Transverse colon (tissue), 4 donors: ENCODE results near the gene PSG4.

Experiments used
- EP300 ChIP-seq: sonication (generic); formaldehyde crosslinking; IDR thresholded peaks from one replicate; pipeline ENCODE4 v1.6.1; 2017; ENCODE audit warnings: antibody characterized with exemption, low read depth
- POLR2A ChIP-seq: fragments of 450-650 bp; IDR thresholded peaks from one replicate; pipeline ENCODE4 v1.6.1; 2016; ENCODE audit warnings: antibody characterized with exemption, mild to moderate bottlenecking, moderate library complexity
- POLR2AphosphoS5 ChIP-seq, 3 donors: sonication (generic); formaldehyde crosslinking; IDR thresholded peaks; one replicate each; pipeline ENCODE4 v1.6.1; 2016; ENCODE audit warnings: antibody characterized with exemption in 3 of 3
- TF ChIP-seq, protein P1 (sequence below), 5 experiments: fragments of 200-600 bp in 3 of 5; fragments of 450-650 bp in 2 of 5; sonication (generic) in 3 of 5; IDR thresholded peaks; 1 replicate in 2 of 5; 2 replicates in 3 of 5; pipeline ENCODE4 v1.5.1; 2016 to 2017; ENCODE audit warnings: antibody characterized with exemption in 5 of 5, inconsistent platforms in 3 of 5, mild to moderate bottlenecking in 2 of 5, moderate library complexity in 1 of 5

DNA sequence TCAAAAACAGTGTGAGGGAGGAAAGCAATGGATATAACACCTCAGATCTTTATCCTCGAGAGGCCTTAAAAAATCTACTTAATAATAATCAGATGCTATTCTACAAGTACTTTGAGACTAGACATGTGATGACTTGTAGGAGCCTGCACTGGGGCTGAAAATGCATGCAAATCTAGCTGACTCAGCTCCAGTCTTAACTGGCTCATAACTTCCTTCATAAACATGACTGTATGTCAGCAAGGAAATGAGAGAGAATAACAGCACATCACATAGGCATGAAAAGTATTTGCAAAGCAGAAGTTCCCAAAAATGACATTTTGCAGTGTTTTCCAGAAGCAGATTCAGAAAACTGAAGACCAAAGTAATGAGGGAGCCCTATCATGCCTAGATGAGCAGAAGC, 57.2 kb downstream of the PSG4 start:
- no peak for TF ChIP-seq POLR2AphosphoS5 (IDR thresholded peaks at IDR 0.05)
- TF ChIP-seq, protein P1, sequence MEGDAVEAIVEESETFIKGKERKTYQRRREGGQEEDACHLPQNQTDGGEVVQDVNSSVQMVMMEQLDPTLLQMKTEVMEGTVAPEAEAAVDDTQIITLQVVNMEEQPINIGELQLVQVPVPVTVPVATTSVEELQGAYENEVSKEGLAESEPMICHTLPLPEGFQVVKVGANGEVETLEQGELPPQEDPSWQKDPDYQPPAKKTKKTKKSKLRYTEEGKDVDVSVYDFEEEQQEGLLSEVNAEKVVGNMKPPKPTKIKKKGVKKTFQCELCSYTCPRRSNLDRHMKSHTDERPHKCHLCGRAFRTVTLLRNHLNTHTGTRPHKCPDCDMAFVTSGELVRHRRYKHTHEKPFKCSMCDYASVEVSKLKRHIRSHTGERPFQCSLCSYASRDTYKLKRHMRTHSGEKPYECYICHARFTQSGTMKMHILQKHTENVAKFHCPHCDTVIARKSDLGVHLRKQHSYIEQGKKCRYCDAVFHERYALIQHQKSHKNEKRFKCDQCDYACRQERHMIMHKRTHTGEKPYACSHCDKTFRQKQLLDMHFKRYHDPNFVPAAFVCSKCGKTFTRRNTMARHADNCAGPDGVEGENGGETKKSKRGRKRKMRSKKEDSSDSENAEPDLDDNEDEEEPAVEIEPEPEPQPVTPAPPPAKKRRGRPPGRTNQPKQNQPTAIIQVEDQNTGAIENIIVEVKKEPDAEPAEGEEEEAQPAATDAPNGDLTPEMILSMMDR (IDR thresholded peaks at IDR 0.05), result no peak
- TF ChIP-seq POLR2A, result no peak
- no peak for TF ChIP-seq EP300
